Mucosa of descending colon (tissue), 3 donors: ENCODE measurements around the gene INSC. TPM values are rescaled to one million over a fixed set of nuclear protein-coding genes. Genes with fewer than 3 reads are reported as not detected.

Source experiments
- ATAC-seq: fragments of 200-7000 bp; cut with Tn5 transposase; one replicate; pipeline ENCODE4 v1.9.1; 2020; ENCODE audit warnings: mild to moderate bottlenecking, moderate library complexity
- DNase-seq, 3 donors: peaks; one replicate each; pipeline ENCODE4 v3.0.0-alpha.2; 2020
- H3K36me3 ChIP-seq: fragments of 200-600 bp; one replicate; pipeline ENCODE4 v1.8.0; 2021; ENCODE audit warnings: low read depth, mild to moderate bottlenecking
- H3K4me1 ChIP-seq: fragments of 200-600 bp; one replicate; pipeline ENCODE4 v1.8.0; 2021; ENCODE audit warnings: low read depth, mild to moderate bottlenecking
- H3K4me3 ChIP-seq: fragments of 200-600 bp; one replicate; pipeline ENCODE4 v1.8.0; 2021; ENCODE audit warnings: mild to moderate bottlenecking
- H3K9me3 ChIP-seq: fragments of 200-600 bp; one replicate; pipeline ENCODE4 v1.8.0; 2021; ENCODE audit warnings: mild to moderate bottlenecking
- intact Hi-C, 2 donors: fragments of 100-400 bp; cut with DNase I in 1 of 2; cut with micrococcal nuclease in 1 of 2; formaldehyde crosslinking; loops; one replicate each; pipeline versions ENCODE4 v1.11.0 to v1.11.1; 2022; cut with DNase I, micrococcal nuclease
- total RNA-seq, 3 donors: library from RNA; stranded (reverse); fragmentation: NEBNext Ultra II Directional in 2 of 3; extraction: Animal tissue kit (Norgen Biotek cat#: 25700) in 2 of 3; gene quantifications; one replicate each; pipeline versions ENCODE4 v1.2.1 to v1.2.4, GENCODE V29; 2021 to 2023
- TF ChIP-seq, protein P1 (sequence below): fragments of 200-600 bp; IDR thresholded peaks from one replicate; pipeline ENCODE4 v1.8.0; 2022; ENCODE audit warnings: antibody characterized with exemption, mild to moderate bottlenecking
- donor health status: DM: no; HTN: no; CAD: no; lungs with moderate emphysema.
- donor health status: DM: no; HTN: no; CAD: no.
- donor health status: DM: no; HTN: yes; CAD: no.

The INSC gene
- total RNA-seq, 3 donors from 2014 or later = 1.4 to 4.2 (median 2.6) TPM

DNA sequence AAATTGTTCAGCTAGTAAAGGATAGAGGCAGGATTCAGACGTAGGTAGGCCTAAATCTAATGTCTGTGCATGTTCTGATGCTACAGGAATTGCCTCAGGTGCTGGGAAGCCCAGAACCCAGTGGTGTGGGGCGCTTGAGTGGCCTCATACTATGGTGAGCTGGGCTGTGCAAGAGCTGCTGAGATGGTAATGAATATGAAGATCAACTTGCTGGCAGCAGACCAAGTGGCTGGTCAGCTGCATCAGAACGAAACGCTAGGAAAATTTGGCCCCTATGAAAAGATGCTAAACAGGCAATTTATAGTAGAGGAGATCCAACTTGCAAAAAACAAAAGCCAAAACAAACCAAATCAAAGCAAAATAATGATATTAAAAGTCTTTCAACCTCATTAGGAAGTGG lies 102.7 kb downstream of the INSC start:
- Histone ChIP-seq H3K36me3 (no peaks in the 10 kb centered on the region), H3K9me3 (no peaks in the 10 kb centered on the region), H3K4me3 (no peak overlapping the region), H3K4me1 (peaks cover 7% of the 10 kb centered on the region)
- ATAC-seq (no peak), DNase-seq (no peak)
- intact Hi-C loops = no loop called here
- TF ChIP-seq, protein P1, sequence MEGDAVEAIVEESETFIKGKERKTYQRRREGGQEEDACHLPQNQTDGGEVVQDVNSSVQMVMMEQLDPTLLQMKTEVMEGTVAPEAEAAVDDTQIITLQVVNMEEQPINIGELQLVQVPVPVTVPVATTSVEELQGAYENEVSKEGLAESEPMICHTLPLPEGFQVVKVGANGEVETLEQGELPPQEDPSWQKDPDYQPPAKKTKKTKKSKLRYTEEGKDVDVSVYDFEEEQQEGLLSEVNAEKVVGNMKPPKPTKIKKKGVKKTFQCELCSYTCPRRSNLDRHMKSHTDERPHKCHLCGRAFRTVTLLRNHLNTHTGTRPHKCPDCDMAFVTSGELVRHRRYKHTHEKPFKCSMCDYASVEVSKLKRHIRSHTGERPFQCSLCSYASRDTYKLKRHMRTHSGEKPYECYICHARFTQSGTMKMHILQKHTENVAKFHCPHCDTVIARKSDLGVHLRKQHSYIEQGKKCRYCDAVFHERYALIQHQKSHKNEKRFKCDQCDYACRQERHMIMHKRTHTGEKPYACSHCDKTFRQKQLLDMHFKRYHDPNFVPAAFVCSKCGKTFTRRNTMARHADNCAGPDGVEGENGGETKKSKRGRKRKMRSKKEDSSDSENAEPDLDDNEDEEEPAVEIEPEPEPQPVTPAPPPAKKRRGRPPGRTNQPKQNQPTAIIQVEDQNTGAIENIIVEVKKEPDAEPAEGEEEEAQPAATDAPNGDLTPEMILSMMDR = no peak

DNA sequence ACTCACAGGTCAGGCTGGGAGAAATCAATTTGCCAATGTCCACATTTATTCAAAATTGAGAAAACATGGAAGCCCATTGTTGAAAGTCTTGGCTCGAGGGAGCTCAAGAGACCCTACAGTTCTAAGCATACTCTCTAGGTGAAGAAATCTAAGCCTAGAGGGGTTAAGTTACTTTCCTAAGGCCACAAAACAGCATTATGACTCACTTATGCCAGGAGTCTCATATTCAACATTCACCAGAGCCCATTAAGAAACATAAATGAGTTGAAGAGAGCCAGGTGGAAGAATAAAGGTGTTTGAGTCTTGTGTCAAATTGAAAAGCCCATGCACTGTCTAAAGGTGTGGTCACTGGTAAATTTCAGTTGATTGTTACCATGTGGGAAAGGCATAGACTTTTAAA lies 108.1 kb downstream of the INSC start:
- Histone ChIP-seq H3K4me1 (no peaks in the 10 kb centered on the region), H3K9me3 (no peaks in the 10 kb centered on the region), H3K4me3 (no peak overlapping the region), H3K36me3 (no peaks in the 10 kb centered on the region)
- TF ChIP-seq, protein P1 = no peak
- intact Hi-C loops = no loop called here
- DNase-seq (no peak), ATAC-seq (no peak)

DNA sequence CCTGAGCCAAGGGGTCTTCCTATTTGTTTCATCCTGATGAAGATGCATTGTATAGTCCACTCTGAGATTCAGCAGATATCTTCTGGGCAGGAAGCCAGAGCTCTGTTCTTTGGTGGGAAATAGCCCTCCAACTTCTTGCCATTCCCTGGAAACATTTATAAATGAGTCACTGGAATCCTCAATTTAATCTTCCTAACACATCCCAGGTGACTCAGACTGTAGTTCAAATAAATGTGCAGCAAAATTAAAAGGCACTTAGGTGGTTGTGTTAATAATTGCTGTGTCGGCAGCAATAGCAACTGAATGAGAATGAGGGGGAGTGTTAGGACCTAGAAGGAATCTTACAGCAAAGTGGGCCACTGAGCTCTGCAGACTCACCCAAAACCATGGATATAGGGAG lies 108.6 kb downstream of the INSC start:
- H3K4me3 ChIP-seq = no peak overlapping the region
- TF ChIP-seq, protein P1 = no peak
- no peaks in the 10 kb centered on the region for H3K4me1 ChIP-seq
- no peak for ATAC-seq
- DNase-seq = no peak
- intact Hi-C loops = no loop called here
- H3K36me3 ChIP-seq = no peaks in the 10 kb centered on the region
- H3K9me3 ChIP-seq = no peaks in the 10 kb centered on the region

DNA sequence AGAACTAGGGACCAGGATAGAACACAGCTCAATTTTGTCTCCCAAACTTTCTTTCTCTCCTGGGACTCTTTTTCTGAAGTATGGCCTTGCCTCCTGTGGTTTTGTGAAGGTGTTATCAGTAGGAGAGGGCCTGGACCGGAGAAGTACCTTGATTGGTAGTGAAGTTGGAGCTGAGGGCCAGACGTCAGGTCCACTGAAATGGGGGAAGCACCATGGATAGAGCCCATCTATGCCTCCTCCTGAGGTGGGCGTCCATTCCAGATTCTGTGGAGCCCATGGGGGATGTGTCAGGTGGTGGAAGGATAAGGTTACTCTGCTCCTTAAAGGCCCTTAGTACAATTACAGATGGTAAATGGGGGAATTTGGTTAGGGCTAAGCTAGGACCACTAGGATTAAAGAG lies 109.7 kb downstream of the INSC start:
- Histone ChIP-seq H3K9me3 (no peaks in the 10 kb centered on the region), H3K36me3 (no peaks in the 10 kb centered on the region), H3K4me3 (no peak overlapping the region), H3K4me1 (no peaks in the 10 kb centered on the region)
- intact Hi-C loops = no loop called here
- TF ChIP-seq, protein P1 = no peak
- ATAC-seq (no peak), DNase-seq (no peak)

- intact Hi-C loops = no loop called here
- Histone ChIP-seq H3K9me3 (no peaks in the 10 kb centered on the region), H3K4me3 (no peak overlapping the region), H3K4me1 (no peaks in the 10 kb centered on the region), H3K36me3 (no peaks in the 10 kb centered on the region)
- ATAC-seq (no peak), DNase-seq (no peak)
- TF ChIP-seq, protein P1 = no peak
Observed at GRCh38 chr11:15227011-15227410, 112.3 kb downstream of the INSC start.

GRCh38 chr11:15228331-15228849 lies 113.7 kb downstream of the INSC start:
- no peaks in the 10 kb centered on the region for H3K36me3 ChIP-seq
- no peak overlapping the region for H3K4me3 ChIP-seq
- intact Hi-C loops = no loop called here
- DNase-seq (no peak), ATAC-seq (no peak)
- no peaks in the 10 kb centered on the region for H3K4me1 ChIP-seq
- H3K9me3 ChIP-seq = no peaks in the 10 kb centered on the region
- TF ChIP-seq, protein P1 = no peak
